Stomach (tissue), 9 donors: ENCODE measurements around the gene FGGY. TPM values are rescaled to one million over a fixed set of nuclear protein-coding genes. Genes with fewer than 3 reads are reported as not detected.

Source experiments
- DNase-seq, 2 donors: peaks; one replicate each; pipeline versions ENCODE4 v3.0.0 to v3.0.0-alpha.2; 2013 to 2019
- H3K27ac ChIP-seq, 5 donors: fragments of 200-600 bp in 4 of 5; sonication (generic) in 4 of 5; one replicate each; pipeline ENCODE4 v1.5.1; 2013 to 2019; ENCODE audit warnings: mild to moderate bottlenecking in 1 of 5, moderate library complexity in 1 of 5
- H3K27me3 ChIP-seq, 3 donors: fragments of 200-600 bp; sonication (generic); one replicate each; pipeline ENCODE4 v1.5.1; 2017 to 2019; ENCODE audit warnings: mixed run types in 1 of 3
- H3K36me3 ChIP-seq, 4 donors: fragments of 200-600 bp; sonication (generic); 1 replicate in 3 of 4; 2 replicates in 1 of 4; pipeline ENCODE4 v1.5.1; 2016 to 2019
- H3K4me1 ChIP-seq, 4 donors: fragments of 200-600 bp; sonication (generic); one replicate each; pipeline ENCODE4 v1.5.1; 2016 to 2019
- H3K4me3 ChIP-seq, 4 donors: fragments of 200-600 bp; sonication (generic) in 3 of 4; one replicate each; pipeline ENCODE4 v1.5.1; 2016 to 2019; ENCODE audit warnings: mild to moderate bottlenecking in 1 of 4
- H3K9me3 ChIP-seq, 4 donors: fragments of 200-600 bp; sonication (generic); one replicate each; pipeline ENCODE4 v1.5.1; 2016 to 2019
- CTCF ChIP-seq, 7 experiments: fragments of 450-650 bp in 4 of 7; fragments of 200-600 bp in 3 of 7; sonication (generic) in 3 of 7; IDR thresholded peaks; one replicate each; pipeline ENCODE4 v1.5.1; 2016 to 2019; ENCODE audit warnings: antibody characterized with exemption in 7 of 7, control low read depth in 2 of 7, mild to moderate bottlenecking in 1 of 7
- EP300 ChIP-seq: sonication (generic); formaldehyde crosslinking; IDR thresholded peaks from one replicate; pipeline ENCODE4 v1.6.1; 2017; ENCODE audit warnings: antibody characterized with exemption
- POLR2A ChIP-seq, 4 donors: fragments of 450-650 bp; IDR thresholded peaks; one replicate each; pipeline ENCODE4 v1.6.1; 2016; ENCODE audit warnings: antibody characterized with exemption in 4 of 4, control low read depth in 2 of 4, mild to moderate bottlenecking in 1 of 4, moderate library complexity in 1 of 4
- POLR2AphosphoS5 ChIP-seq, 3 donors: sonication (generic); formaldehyde crosslinking; IDR thresholded peaks; one replicate each; pipeline ENCODE4 v1.6.1; 2016; ENCODE audit warnings: antibody characterized with exemption in 3 of 3
- WGBS, 5 donors: extraction: QIAGEN DNeasy Blood & Tissue Kit in 3 of 5; methylation state at CpG; one replicate each; pipeline versions ENCODE4 v1.1.5 to v1.1.7; 2013 to 2018; 5-methylcytosine and 5-hydroxymethylcytosine counted together
- intact Hi-C: fragments of 100-400 bp; cut with DNase I; formaldehyde crosslinking; loops from one replicate; pipeline ENCODE4 v1.15.1; 2023; ENCODE audit warnings: low total_unique reads
- polyA plus RNA-seq, 3 donors: library from polyadenylated mRNA; stranded (reverse); fragments of 200-250 nt; gene quantifications; one replicate each; pipeline ENCODE4 v1.2.3, GENCODE V29; 2013
- total RNA-seq, 5 donors: library from RNA; depleted of rRNA; stranded (reverse); fragments of >200 nt; gene quantifications; one replicate each; pipeline versions ENCODE4 v1.1.0 to v1.2.3, GENCODE V29; 2014 to 2016
- donor health status: healthy with polysubstance abuse.
- donor health status: Bipolar disorder and iron deficiency.
- donor health status: healthy.

FGGY gene
- total and polyA plus RNA-seq, 8 donors = 6.2 to 40.6 (median 10.8) TPM

- H3K4me3 ChIP-seq = no peak overlapping the region
- H3K9me3 ChIP-seq = no peaks in the 10 kb centered on the region
- H3K36me3 ChIP-seq = no peaks in the 10 kb centered on the region
- TF ChIP-seq EP300 (no peak), POLR2A (IDR thresholded peaks at IDR 0.05) (no peak), CTCF (IDR thresholded peaks at IDR 0.05) (no peak), POLR2AphosphoS5 (IDR thresholded peaks at IDR 0.05) (no peak)
- no peak for DNase-seq
- WGBS, 5 donors = 86 to 92% (median 88%) methylated on average over 4 of the region's 4 CpGs
- peaks cover 0 to 11% (median 0%) of the 10 kb centered on the region in 4 donors for H3K4me1 ChIP-seq
- intact Hi-C loops = no loop called here
- no peak overlapping the region for H3K27ac ChIP-seq
- H3K27me3 ChIP-seq = no peaks in the 10 kb centered on the region
Observed at GRCh38 chr1:59775480-59775879, 478.6 kb downstream of the FGGY start.

- no peaks in the 10 kb centered on the region for H3K27me3 ChIP-seq
- H3K9me3 ChIP-seq = no peaks in the 10 kb centered on the region
- WGBS, 5 donors = 50 to 81% (median 71%) methylated on average over 7 of the region's 7 CpGs
- no peak for TF ChIP-seq EP300
- no peak for TF ChIP-seq CTCF (IDR thresholded peaks at IDR 0.05)
- TF ChIP-seq POLR2A (IDR thresholded peaks at IDR 0.05) = no peak
- no peak for TF ChIP-seq POLR2AphosphoS5 (IDR thresholded peaks at IDR 0.05)
- intact Hi-C loops = no loop called here
- DNase-seq = no peak
- no peak overlapping the region for H3K27ac ChIP-seq
- H3K4me3 ChIP-seq = no peak overlapping the region
- H3K4me1 ChIP-seq = peaks cover 0 to 11% (median 0%) of the 10 kb centered on the region in 4 donors
- no peaks in the 10 kb centered on the region for H3K36me3 ChIP-seq
Observed at GRCh38 chr1:59776960-59777852, 480.3 kb downstream of the FGGY start.

GRCh38 chr1:59779949-59780348 is 483.1 kb downstream of the FGGY start:
- H3K4me1 ChIP-seq = peaks cover 0 to 11% (median 0%) of the 10 kb centered on the region in 4 donors
- intact Hi-C loops = no loop called here
- no peak overlapping the region for H3K4me3 ChIP-seq
- no peak overlapping the region for H3K27ac ChIP-seq
- TF ChIP-seq POLR2AphosphoS5 (IDR thresholded peaks at IDR 0.05) = no peak
- TF ChIP-seq EP300 = no peak
- TF ChIP-seq POLR2A (IDR thresholded peaks at IDR 0.05) = no peak
- no peak for TF ChIP-seq CTCF (IDR thresholded peaks at IDR 0.05)
- 48 to 65% (median 60%) methylated on average over 2 of the region's 2 CpGs for WGBS, 5 donors
- no peaks in the 10 kb centered on the region for H3K27me3 ChIP-seq
- H3K36me3 ChIP-seq = no peaks in the 10 kb centered on the region
- DNase-seq = no peak
- no peaks in the 10 kb centered on the region for H3K9me3 ChIP-seq

GRCh38 chr1:59788825-59789224 is 491.9 kb downstream of the FGGY start:
- Histone ChIP-seq H3K9me3 (peaks cover 0 to 10% (median 3%) of the 10 kb centered on the region in 4 donors), H3K27me3 (no peaks in the 10 kb centered on the region), H3K4me3 (no peak overlapping the region), H3K27ac (no peak overlapping the region), H3K4me1 (no peaks in the 10 kb centered on the region), H3K36me3 (no peaks in the 10 kb centered on the region)
- intact Hi-C loops = no loop called here
- DNase-seq = no peak
- TF ChIP-seq POLR2A (IDR thresholded peaks at IDR 0.05) = no peak
- no peak for TF ChIP-seq POLR2AphosphoS5 (IDR thresholded peaks at IDR 0.05)
- TF ChIP-seq EP300 = no peak
- TF ChIP-seq CTCF (IDR thresholded peaks at IDR 0.05) = no peak
